Mononuclear cell (primary cell): ENCODE data around the gene MAGOHB. TPM values are rescaled to one million over a fixed set of nuclear protein-coding genes. Genes with fewer than 3 reads are reported as not detected.

Experiments used
- total RNA-seq: library from RNA; depleted of rRNA; stranded (reverse); fragments of >200 nt; gene quantifications from one replicate; pipeline ENCODE4 v1.2.3, GENCODE V29; 2012

The MAGOHB gene
- total RNA-seq, 1 donor = 10.1 TPM

Other genes with a start within 250 kb of the MAGOHB start
- 41.9 TPM for gene KLRK1, start 223.6 kb downstream of the MAGOHB start, total RNA-seq
- gene KLRC4, start 203.9 kb downstream of the MAGOHB start, total RNA-seq = 7.2 TPM
- 7.1 TPM for gene KLRC3, start 193.0 kb downstream of the MAGOHB start, total RNA-seq
- 3.6 TPM for gene KLRC2, start 177.6 kb downstream of the MAGOHB start, total RNA-seq
- 6.4 TPM for gene KLRC1, start 160.2 kb downstream of the MAGOHB start, total RNA-seq
- gene EIF2S3B, start 107.7 kb downstream of the MAGOHB start, total RNA-seq = 19.1 TPM
- gene STYK1, start 60.4 kb upstream of the MAGOHB start, total RNA-seq = 0.10 TPM
- 141 TPM for gene YBX3, start 109.7 kb upstream of the MAGOHB start, total RNA-seq
- not detected for gene TAS2R7, start 189.0 kb upstream of the MAGOHB start, total RNA-seq
- gene TAS2R8, start 193.7 kb upstream of the MAGOHB start, total RNA-seq = 0.21 TPM
- not detected for gene TAS2R9, start 196.6 kb upstream of the MAGOHB start, total RNA-seq
- gene TAS2R10, start 212.7 kb upstream of the MAGOHB start, total RNA-seq = 0.31 TPM
- gene PRR4, start 235.9 kb upstream of the MAGOHB start, total RNA-seq = 0.52 TPM